ENCODE data around the gene CAPG.
"Not testable (repeated sequence)": the region's sequence is repeated elsewhere in the genome, so short reads cannot be mapped to it uniquely, and the experiment has no call there.

CAPG gene

GRCh38 chr2:85447222-85447585 lies 37.0 kb upstream of the CAPG start:
- no peak overlapping the region for H3K27ac ChIP-seq (ENCODE audit: low read length)
- H3K27me3 ChIP-seq (ENCODE audit: control insufficient read depth, insufficient read depth, low read length) = no peaks in the 10 kb centered on the region
- no peaks in the 10 kb centered on the region for H3K9me3 ChIP-seq (ENCODE audit: control insufficient read depth, insufficient read depth, low read length)
- no CpG with 5 or more reads among the region's 8 CpGs for WGBS (ENCODE audit: insufficient coverage, insufficient read length)
- H3K36me3 ChIP-seq (ENCODE audit: control insufficient read depth, insufficient read depth, low read length) = no peaks in the 10 kb centered on the region
- DNase-seq (ENCODE audit: low read depth, low spot score) = no peak
- H3K4me3 ChIP-seq (ENCODE audit: low read length) = no peak overlapping the region
- H3K4me1 ChIP-seq (ENCODE audit: control insufficient read depth, insufficient read depth, low read length) = no peaks in the 10 kb centered on the region; the same call in 1 of the 2 replicates

- no peak for DNase-seq (ENCODE audit: low read depth, low spot score)
- Histone ChIP-seq H3K27me3 (ENCODE audit: control insufficient read depth, insufficient read depth, low read length) (no peaks in the 10 kb centered on the region), H3K36me3 (ENCODE audit: control insufficient read depth, insufficient read depth, low read length) (no peaks in the 10 kb centered on the region), H3K9me3 (ENCODE audit: control insufficient read depth, insufficient read depth, low read length) (no peaks in the 10 kb centered on the region), H3K4me3 (ENCODE audit: low read length) (no peak overlapping the region), H3K4me1 (ENCODE audit: control insufficient read depth, insufficient read depth, low read length) (no peaks in the 10 kb centered on the region; the same call in 1 of the 2 replicates), H3K27ac (ENCODE audit: low read length) (no peak overlapping the region)
- WGBS (ENCODE audit: insufficient coverage, insufficient read length) = no CpG with 5 or more reads among the region's 14 CpGs
Observed at GRCh38 chr2:85446296-85447221, 36.4 kb upstream of the CAPG start.

GRCh38 chr2:85445316-85446295 lies 35.4 kb upstream of the CAPG start:
- Histone ChIP-seq H3K27ac (ENCODE audit: low read length) (no peak overlapping the region), H3K4me3 (ENCODE audit: low read length) (no peak overlapping the region), H3K27me3 (ENCODE audit: control insufficient read depth, insufficient read depth, low read length) (no peaks in the 10 kb centered on the region), H3K9me3 (ENCODE audit: control insufficient read depth, insufficient read depth, low read length) (no peaks in the 10 kb centered on the region), H3K36me3 (ENCODE audit: control insufficient read depth, insufficient read depth, low read length) (no peaks in the 10 kb centered on the region), H3K4me1 (ENCODE audit: control insufficient read depth, insufficient read depth, low read length) (no peaks in the 10 kb centered on the region; the same call in 1 of the 2 replicates)
- DNase-seq (ENCODE audit: low read depth, low spot score) = no peak
- no CpG with 5 or more reads among the region's 5 CpGs for WGBS (ENCODE audit: insufficient coverage, insufficient read length)

GRCh38 chr2:85444629-85445172 lies 34.5 kb upstream of the CAPG start:
- no peak for DNase-seq (ENCODE audit: low read depth, low spot score)
- Histone ChIP-seq H3K27ac (ENCODE audit: low read length) (no peak overlapping the region), H3K4me1 (ENCODE audit: control insufficient read depth, insufficient read depth, low read length) (no peaks in the 10 kb centered on the region; the same call in 1 of the 2 replicates), H3K27me3 (ENCODE audit: control insufficient read depth, insufficient read depth, low read length) (no peaks in the 10 kb centered on the region), H3K36me3 (ENCODE audit: control insufficient read depth, insufficient read depth, low read length) (no peaks in the 10 kb centered on the region), H3K4me3 (ENCODE audit: low read length) (no peak overlapping the region), H3K9me3 (ENCODE audit: control insufficient read depth, insufficient read depth, low read length) (no peaks in the 10 kb centered on the region)
- WGBS (ENCODE audit: insufficient coverage, insufficient read length) = no CpG with 5 or more reads among the region's 6 CpGs

- no peaks in the 10 kb centered on the region for H3K36me3 ChIP-seq (ENCODE audit: control insufficient read depth, insufficient read depth, low read length)
- no peak overlapping the region for H3K4me3 ChIP-seq (ENCODE audit: low read length)
- H3K27ac ChIP-seq (ENCODE audit: low read length) = no peak overlapping the region
- WGBS (ENCODE audit: insufficient coverage, insufficient read length) = no CpG with 5 or more reads among the region's 4 CpGs
- no peak for DNase-seq (ENCODE audit: low read depth, low spot score)
- H3K4me1 ChIP-seq (ENCODE audit: control insufficient read depth, insufficient read depth, low read length) = peaks cover 2% of the 10 kb centered on the region; the same call in 1 of the 2 replicates
- H3K27me3 ChIP-seq (ENCODE audit: control insufficient read depth, insufficient read depth, low read length) = no peaks in the 10 kb centered on the region
- no peaks in the 10 kb centered on the region for H3K9me3 ChIP-seq (ENCODE audit: control insufficient read depth, insufficient read depth, low read length)
Observed at GRCh38 chr2:85441864-85442263, 31.7 kb upstream of the CAPG start.

- DNase-seq (ENCODE audit: low read depth, low spot score) = no peak
- Histone ChIP-seq H3K36me3 (ENCODE audit: control insufficient read depth, insufficient read depth, low read length) (no peaks in the 10 kb centered on the region), H3K4me3 (ENCODE audit: low read length) (no peak overlapping the region), H3K4me1 (ENCODE audit: control insufficient read depth, insufficient read depth, low read length) (peaks cover 8% of the 10 kb centered on the region; the same call in 1 of the 2 replicates), H3K27me3 (ENCODE audit: control insufficient read depth, insufficient read depth, low read length) (no peaks in the 10 kb centered on the region), H3K9me3 (ENCODE audit: control insufficient read depth, insufficient read depth, low read length) (no peaks in the 10 kb centered on the region), H3K27ac (ENCODE audit: low read length) (no peak overlapping the region)
- WGBS (ENCODE audit: insufficient coverage, insufficient read length) = no CpG with 5 or more reads among the region's 5 CpGs
Observed at GRCh38 chr2:85440729-85441128, 30.6 kb upstream of the CAPG start.

GRCh38 chr2:85439986-85440385 lies 29.8 kb upstream of the CAPG start:
- no CpG with 5 or more reads among the region's 7 CpGs for WGBS (ENCODE audit: insufficient coverage, insufficient read length)
- no peak for DNase-seq (ENCODE audit: low read depth, low spot score)

GRCh38 chr2:85439569-85439968 lies 29.4 kb upstream of the CAPG start:
- DNase-seq (ENCODE audit: low read depth, low spot score); H3K36me3 ChIP-seq (ENCODE audit: control insufficient read depth, insufficient read depth, low read length); H3K27ac ChIP-seq (ENCODE audit: low read length); H3K4me3 ChIP-seq (ENCODE audit: low read length); H3K4me1 ChIP-seq (ENCODE audit: control insufficient read depth, insufficient read depth, low read length); H3K27me3 ChIP-seq (ENCODE audit: control insufficient read depth, insufficient read depth, low read length); H3K9me3 ChIP-seq (ENCODE audit: control insufficient read depth, insufficient read depth, low read length): not testable (repeated sequence)
- no CpG with 5 or more reads among the region's 9 CpGs for WGBS (ENCODE audit: insufficient coverage, insufficient read length)

More at GRCh38 chr2:85439986-85440385, 29.8 kb upstream of the CAPG start:
- no peaks in the 10 kb centered on the region for H3K27me3 ChIP-seq (ENCODE audit: control insufficient read depth, insufficient read depth, low read length)
- peaks cover 8% of the 10 kb centered on the region; the same call in 1 of the 2 replicates for H3K4me1 ChIP-seq (ENCODE audit: control insufficient read depth, insufficient read depth, low read length)
- no peaks in the 10 kb centered on the region for H3K36me3 ChIP-seq (ENCODE audit: control insufficient read depth, insufficient read depth, low read length)
- H3K4me3 ChIP-seq (ENCODE audit: low read length) = no peak overlapping the region
- H3K9me3 ChIP-seq (ENCODE audit: control insufficient read depth, insufficient read depth, low read length) = no peaks in the 10 kb centered on the region
- no peak overlapping the region for H3K27ac ChIP-seq (ENCODE audit: low read length)

GRCh38 chr2:85439025-85439472 lies 28.9 kb upstream of the CAPG start:
- no peak for DNase-seq (ENCODE audit: low read depth, low spot score)
- WGBS (ENCODE audit: insufficient coverage, insufficient read length) = no CpG with 5 or more reads among the region's 6 CpGs
- peaks cover 8% of the 10 kb centered on the region; the same call in 1 of the 2 replicates for H3K4me1 ChIP-seq (ENCODE audit: control insufficient read depth, insufficient read depth, low read length)
- H3K36me3 ChIP-seq (ENCODE audit: control insufficient read depth, insufficient read depth, low read length) = no peaks in the 10 kb centered on the region
- H3K4me3 ChIP-seq (ENCODE audit: low read length) = no peak overlapping the region
- no peaks in the 10 kb centered on the region for H3K9me3 ChIP-seq (ENCODE audit: control insufficient read depth, insufficient read depth, low read length)
- H3K27me3 ChIP-seq (ENCODE audit: control insufficient read depth, insufficient read depth, low read length) = no peaks in the 10 kb centered on the region
- no peak overlapping the region for H3K27ac ChIP-seq (ENCODE audit: low read length)

All from iPS DF 6.9 (cell line).